Gastrocnemius medialis (tissue), 4 donors: ENCODE data around the gene HOXC13. TPM values are rescaled to one million over a fixed set of nuclear protein-coding genes. Genes with fewer than 3 reads are reported as not detected.

Experiments used
- ATAC-seq, 2 donors: fragments of 150-250 bp; one replicate each; pipeline ENCODE4 v1.9.1; 2016
- DNase-seq, 2 donors: peaks; one replicate each; pipeline ENCODE4 v3.0.0-alpha.2; 2019
- H3K27ac ChIP-seq, 4 donors: fragments of 200-600 bp; sonication (generic); 1 replicate in 1 of 4; 2 replicates in 3 of 4; pipeline ENCODE4 v1.5.1; 2016 to 2018; ENCODE audit warnings: mild to moderate bottlenecking in 2 of 4, moderate library complexity in 1 of 4
- H3K27me3 ChIP-seq, 3 donors: fragments of 200-600 bp; sonication (generic) in 2 of 3; 1 replicate in 1 of 3; 2 replicates in 2 of 3; pipeline versions ENCODE4 v1.5.1 to v1.6.0; 2016 to 2019; ENCODE audit warnings: mild to moderate bottlenecking in 1 of 3, moderate library complexity in 1 of 3
- H3K36me3 ChIP-seq, 2 donors: fragments of 200-600 bp; sonication (generic) in 1 of 2; one replicate each; pipeline ENCODE4 v1.5.1; 2017 to 2018
- H3K4me1 ChIP-seq, 2 donors: fragments of 200-600 bp; sonication (generic) in 1 of 2; one replicate each; pipeline ENCODE4 v1.5.1; 2016 to 2017; ENCODE audit warnings: mild to moderate bottlenecking in 2 of 2
- H3K4me3 ChIP-seq, 4 donors: fragments of 200-600 bp; sonication (generic) in 3 of 4; 1 replicate in 1 of 4; 2 replicates in 3 of 4; pipeline ENCODE4 v1.5.1; 2016 to 2019; ENCODE audit warnings: mild to moderate bottlenecking in 2 of 4
- H3K9me3 ChIP-seq, 3 donors: fragments of 200-600 bp; sonication (generic) in 2 of 3; 1 replicate in 1 of 3; 2 replicates in 2 of 3; pipeline ENCODE4 v1.5.1; 2016 to 2019
- CTCF ChIP-seq, 5 experiments: fragments of 450-650 bp in 3 of 5; fragments of 200-600 bp in 2 of 5; sonication (generic) in 2 of 5; IDR thresholded peaks in 4 of 5; conservative IDR thresholded peaks in 1 of 5; 1 replicate in 4 of 5; 2 replicates in 1 of 5; pipeline ENCODE4 v1.5.1; 2016 to 2019; ENCODE audit warnings: antibody characterized with exemption in 5 of 5, mild to moderate bottlenecking in 3 of 5, moderate library complexity in 3 of 5
- POLR2A ChIP-seq, 2 donors: fragments of 450-650 bp; IDR thresholded peaks; one replicate each; pipeline ENCODE4 v1.6.1; 2017; ENCODE audit warnings: antibody characterized with exemption in 2 of 2, mild to moderate bottlenecking in 2 of 2, moderate library complexity in 2 of 2
- in situ Hi-C, 4 donors: fragments of 200-750 bp; cut with MboI; loops; one replicate each; pipeline versions ENCODE4 v1.15.0 to v1.8.0; 2017; ENCODE audit warnings: low sequenced_read_pairs in 4 of 4
- intact Hi-C: fragments of 100-400 bp; cut with DNase I; formaldehyde crosslinking; loops from one replicate; pipeline ENCODE4 v1.15.1; 2023; ENCODE audit warnings: low total_unique reads
- total RNA-seq, 4 donors: library from RNA; depleted of rRNA; stranded (reverse); fragments of >200 nt; gene quantifications; one replicate each; pipeline versions ENCODE4 v1.1.0 to v1.2.3, GENCODE V29; 2016

HOXC13 gene
- total RNA-seq, 4 donors from 2014 or later = 0.10 to 0.33 TPM; not detected in 2

- no peak for TF ChIP-seq CTCF (IDR thresholded peaks at IDR 0.05 in 4 of 5, conservative IDR thresholded peaks at IDR 0.05 in 1 of 5)
- peak; percentile 15 to 24 for TF ChIP-seq POLR2A (IDR thresholded peaks at IDR 0.05)
- Histone ChIP-seq H3K36me3 (no peaks in the 10 kb centered on the region), H3K4me3 (peak overlapping the region in 3 of 4 donors; percentile 43 to 52 (median 49)), H3K27me3 (peaks cover 84 to 99% (median 86%) of the 10 kb centered on the region in 3 donors), H3K9me3 (no peaks in the 10 kb centered on the region), H3K4me1 (peaks cover 0 to 5% of the 10 kb centered on the region in 2 donors), H3K27ac (peak overlapping the region; percentile 55 to 74 (median 71))
- intact Hi-C loops = no loop called here
- in situ Hi-C loops = no loop called here
- peak; percentile 25 to 38 for ATAC-seq
- DNase-seq = peak in 1 of 2 donors; percentile 60
These were observed 26.9 kb downstream of the HOXC13 start for GRCh38 chr12:53965281-53966084.

- H3K4me3 ChIP-seq = peak overlapping the region; percentile 43 to 52 (median 46)
- H3K27me3 ChIP-seq = peaks cover 84 to 99% (median 87%) of the 10 kb centered on the region in 3 donors
- no peak for TF ChIP-seq POLR2A (IDR thresholded peaks at IDR 0.05)
- no peak for TF ChIP-seq CTCF (IDR thresholded peaks at IDR 0.05 in 4 of 5, conservative IDR thresholded peaks at IDR 0.05 in 1 of 5)
- in situ Hi-C loops (no loop called here), intact Hi-C loops (no loop called here)
- H3K4me1 ChIP-seq = peaks cover 0 to 5% of the 10 kb centered on the region in 2 donors
- ATAC-seq (no peak), DNase-seq (no peak)
- no peaks in the 10 kb centered on the region for H3K36me3 ChIP-seq
- no peaks in the 10 kb centered on the region for H3K9me3 ChIP-seq
- H3K27ac ChIP-seq = peak overlapping the region; percentile 55 to 74 (median 71)
These were observed 27.4 kb downstream of the HOXC13 start for GRCh38 chr12:53966085-53966384.

GRCh38 chr12:53966385-53967133, 27.9 kb downstream of the HOXC13 start:
- intact Hi-C loops = no loop called here
- ATAC-seq (peak in 1 of 2 donors; percentile 12), DNase-seq (no peak)
- peak overlapping the region; percentile 43 to 52 (median 46) for H3K4me3 ChIP-seq
- no peaks in the 10 kb centered on the region for H3K36me3 ChIP-seq
- peaks cover 84 to 99% (median 89%) of the 10 kb centered on the region in 3 donors for H3K27me3 ChIP-seq
- no peaks in the 10 kb centered on the region for H3K9me3 ChIP-seq
- no peak for TF ChIP-seq POLR2A (IDR thresholded peaks at IDR 0.05)
- peak overlapping the region; percentile 55 to 74 (median 71) for H3K27ac ChIP-seq
- peaks cover 0 to 5% of the 10 kb centered on the region in 2 donors for H3K4me1 ChIP-seq
- in situ Hi-C loops = no loop called here

GRCh38 chr12:53967421-53967925, 28.8 kb downstream of the HOXC13 start:
- H3K4me3 ChIP-seq = peak overlapping the region; percentile 43 to 52 (median 46)
- no peak for ATAC-seq
- intact Hi-C loops = no loop called here
- no peak for TF ChIP-seq CTCF (IDR thresholded peaks at IDR 0.05 in 4 of 5, conservative IDR thresholded peaks at IDR 0.05 in 1 of 5)
- no peak for TF ChIP-seq POLR2A (IDR thresholded peaks at IDR 0.05)
- H3K9me3 ChIP-seq = no peaks in the 10 kb centered on the region
- DNase-seq = no peak
- H3K27ac ChIP-seq = peak overlapping the region; percentile 55 to 74 (median 71)
- H3K36me3 ChIP-seq = no peaks in the 10 kb centered on the region
- H3K27me3 ChIP-seq = peaks cover 84 to 99% (median 89%) of the 10 kb centered on the region in 3 donors
- peaks cover 0 to 5% of the 10 kb centered on the region in 2 donors for H3K4me1 ChIP-seq
- in situ Hi-C loops = no loop called here
